GM12874 (cell line): Measurements from ENCODE around the gene MYH3.

Source experiments
- CTCF ChIP-seq: IDR thresholded peaks from 2 replicates; pipeline ENCODE4 v1.5.1; 2011; ENCODE audit warnings: low read depth, mild to moderate bottlenecking, control low read depth, low read length, moderate library complexity; ENCODE audit not compliant: insufficient read depth

MYH3 gene

DNA sequence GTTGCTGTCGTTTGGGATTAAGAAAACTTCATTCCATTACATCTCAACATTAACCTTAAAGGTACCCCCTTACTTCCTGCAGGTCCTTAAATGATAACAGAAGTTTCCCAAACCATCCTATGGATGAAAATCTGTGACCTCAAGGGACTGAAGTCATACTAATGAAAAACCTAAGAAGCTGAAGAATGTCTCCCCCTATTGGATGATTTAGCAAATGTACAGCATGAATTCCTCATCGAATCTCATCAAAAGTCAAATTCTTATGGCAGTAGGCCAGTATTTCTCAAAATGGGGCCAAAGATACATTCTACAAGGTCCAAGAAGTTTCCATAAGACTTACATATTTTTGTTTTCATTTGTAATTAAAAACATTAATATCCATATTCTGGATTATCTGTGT lies 26.7 kb upstream of the MYH3 start:
- peak; percentile 37; the same call in 1 of the 2 replicates for TF ChIP-seq CTCF

GRCh38 chr17:10681866-10682446 lies 24.8 kb upstream of the MYH3 start:
- no peak for TF ChIP-seq CTCF

GRCh38 chr17:10674704-10675103 lies 17.6 kb upstream of the MYH3 start:
- TF ChIP-seq CTCF = no peak

DNA sequence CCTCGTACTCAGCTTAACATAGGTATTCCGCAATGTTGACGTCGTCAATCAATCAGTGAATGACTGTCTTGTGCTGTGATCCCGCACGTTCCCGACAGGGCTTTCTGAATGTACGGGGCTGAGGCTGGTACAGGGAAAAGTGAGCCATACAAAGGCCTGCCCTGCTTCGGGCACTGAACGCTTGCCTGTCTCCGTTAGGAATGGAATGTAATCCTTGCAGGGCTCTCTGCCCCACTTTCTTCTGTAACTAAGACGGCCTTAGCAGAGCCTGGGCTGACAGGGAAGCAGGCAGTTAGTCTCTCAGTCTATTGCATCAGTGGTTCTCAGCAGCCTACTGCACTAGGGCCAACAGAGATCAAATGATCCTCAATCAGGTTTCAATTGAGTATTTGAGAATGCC lies 16.2 kb upstream of the MYH3 start:
- no peak for TF ChIP-seq CTCF

GRCh38 chr17:10668775-10669174 lies 11.7 kb upstream of the MYH3 start:
- no peak for TF ChIP-seq CTCF

GRCh38 chr17:10666906-10667305 lies 9.8 kb upstream of the MYH3 start:
- TF ChIP-seq CTCF = no peak

DNA sequence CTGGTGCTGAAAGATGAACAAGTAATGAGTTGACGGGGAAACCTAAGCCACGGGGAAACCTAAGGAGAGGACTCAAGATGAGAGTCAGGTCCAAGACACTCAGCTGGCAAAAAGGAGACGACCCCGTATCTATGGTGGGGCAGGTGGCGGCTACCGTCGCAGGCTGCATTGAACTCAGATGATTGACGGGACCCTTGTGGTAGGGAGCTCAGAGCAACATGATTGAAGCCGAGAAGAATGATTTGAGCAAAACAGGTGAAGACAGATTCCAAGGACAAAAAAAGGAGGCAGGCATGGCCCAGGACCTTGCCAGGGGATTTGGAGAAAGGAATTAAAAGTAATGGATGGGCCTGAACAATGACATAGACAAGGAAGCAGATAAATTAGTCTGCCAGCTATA lies 7.5 kb upstream of the MYH3 start:
- TF ChIP-seq CTCF = no peak
